ENCODE results near the gene PIANP.
"Not testable (repeated sequence)": the region's sequence is repeated elsewhere in the genome, so short reads cannot be mapped to it uniquely, and the experiment has no call there.

Gene PIANP

GRCh38 chr12:6700646-6701051 lies at the start of gene PIANP:
TSS of gene PIANP (minus strand) at chr12:6700815. CDS start at chr12:6698061, 2,754 bp downstream.
- no peak for DNase-seq (ENCODE audit: low spot score)

GRCh38 chr12:6748761-6749160 lies 48.1 kb upstream of the PIANP start:
- no peak for TF ChIP-seq CTCF (IDR thresholded peaks at IDR 0.05; ENCODE audit: borderline replicate concordance, control extremely low read depth, extremely low read depth, insufficient read depth, missing control alignments)
- no peak for DNase-seq (ENCODE audit: low spot score)
- in situ Hi-C loops (cut with MboI; ENCODE audit: low sequenced_read_pairs, unreplicated experiment): no loop called here

More at GRCh38 chr12:6700646-6701051, at the start of gene PIANP:
- TF ChIP-seq CTCF (IDR thresholded peaks at IDR 0.05; ENCODE audit: borderline replicate concordance, control extremely low read depth, extremely low read depth, insufficient read depth, missing control alignments): no peak
- in situ Hi-C loops (cut with MboI; ENCODE audit: low sequenced_read_pairs, unreplicated experiment): no loop called here

- no peak for DNase-seq (ENCODE audit: low spot score)
- no peak for TF ChIP-seq CTCF (IDR thresholded peaks at IDR 0.05; ENCODE audit: borderline replicate concordance, control extremely low read depth, extremely low read depth, insufficient read depth, missing control alignments)
- in situ Hi-C loops (cut with MboI; ENCODE audit: low sequenced_read_pairs, unreplicated experiment): no loop called here
Observed at GRCh38 chr12:6747216-6747615, 46.6 kb upstream of the PIANP start.

GRCh38 chr12:6745741-6746525 lies 45.3 kb upstream of the PIANP start:
- TF ChIP-seq CTCF (IDR thresholded peaks at IDR 0.05; ENCODE audit: borderline replicate concordance, control extremely low read depth, extremely low read depth, insufficient read depth, missing control alignments): no peak
- DNase-seq (ENCODE audit: low spot score): peak; percentile 61

GRCh38 chr12:6743300-6743699 lies 42.7 kb upstream of the PIANP start:
- DNase-seq (ENCODE audit: low spot score); in situ Hi-C loops (cut with MboI; ENCODE audit: low sequenced_read_pairs, unreplicated experiment): not testable (repeated sequence)

More at GRCh38 chr12:6745741-6746525, 45.3 kb upstream of the PIANP start:
- in situ Hi-C loops (cut with MboI; ENCODE audit: low sequenced_read_pairs, unreplicated experiment): no loop called here

GRCh38 chr12:6742834-6743233 lies 42.2 kb upstream of the PIANP start:
- no peak for TF ChIP-seq CTCF (IDR thresholded peaks at IDR 0.05; ENCODE audit: borderline replicate concordance, control extremely low read depth, extremely low read depth, insufficient read depth, missing control alignments)
- in situ Hi-C loops (cut with MboI; ENCODE audit: low sequenced_read_pairs, unreplicated experiment): no loop called here
- no peak for DNase-seq (ENCODE audit: low spot score)

GRCh38 chr12:6742080-6742479 lies 41.5 kb upstream of the PIANP start:
- DNase-seq (ENCODE audit: low spot score); in situ Hi-C loops (cut with MboI; ENCODE audit: low sequenced_read_pairs, unreplicated experiment): not testable (repeated sequence)
